Measurements from ENCODE around the gene SLC33A1.
"Not testable (repeated sequence)": the region's sequence is repeated elsewhere in the genome, so short reads cannot be mapped to it uniquely, and the experiment has no call there.

The SLC33A1 gene

DNA sequence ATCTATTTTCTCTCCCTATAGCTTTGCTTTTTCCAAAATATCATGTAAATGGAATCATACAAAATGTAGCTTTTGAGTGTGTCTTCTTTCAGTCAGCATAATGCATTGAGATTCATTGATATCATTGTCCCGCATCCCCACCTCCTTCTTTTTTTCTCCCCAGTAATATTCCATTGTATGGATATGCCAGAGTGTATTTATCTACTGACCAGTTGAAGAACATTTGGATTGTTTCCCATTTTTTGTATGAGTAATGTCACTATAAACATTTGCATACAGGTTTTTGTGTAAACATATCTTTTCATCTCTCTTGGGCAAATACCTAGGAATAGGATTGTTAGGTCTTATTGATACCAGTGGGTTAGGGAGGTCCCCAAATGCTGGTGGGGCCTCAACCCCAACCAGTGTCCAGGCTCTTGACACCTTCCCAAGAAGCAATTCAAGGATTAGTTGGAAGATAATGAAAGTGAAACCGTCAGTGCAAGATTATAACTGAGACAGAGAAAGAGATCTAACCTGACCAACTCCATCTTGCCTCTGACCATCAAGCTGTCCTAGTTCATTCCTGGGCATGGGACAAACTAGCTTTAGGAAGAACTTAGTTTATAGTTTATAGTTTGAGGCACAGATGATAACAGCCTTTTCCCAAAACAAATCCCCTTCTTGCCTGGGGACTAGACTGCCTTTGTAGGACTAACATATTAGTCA lies 7.4 kb upstream of the SLC33A1 start:
- no peak overlapping the region for H3K4me3 ChIP-seq (replicated peaks; ENCODE audit: low read depth, low read length)
- no peak for DNase-seq (ENCODE audit: extremely low read depth, low read depth)
- TF ChIP-seq CTCF (IDR thresholded peaks at IDR 0.05; ENCODE audit: low read depth, low read length, missing control alignments) = no peak

DNA sequence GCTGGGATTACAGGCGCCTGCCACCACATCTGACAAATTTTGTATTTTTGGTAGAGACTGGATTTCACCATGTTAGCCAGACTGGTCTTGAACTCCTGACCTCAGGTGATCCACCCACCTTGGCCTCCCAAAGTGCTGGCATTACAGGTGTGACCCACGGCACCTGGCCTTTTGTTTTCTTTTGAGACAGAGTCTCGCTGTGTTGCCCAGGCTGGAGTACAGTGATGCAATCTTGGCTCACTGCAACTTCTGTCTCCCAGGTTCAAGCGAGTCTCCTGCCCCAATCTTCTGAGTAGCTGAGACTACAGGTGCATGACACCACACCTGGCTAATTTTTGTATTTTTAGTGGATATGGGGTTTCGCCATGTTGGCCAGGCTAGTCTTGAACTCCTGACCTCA lies 6.2 kb upstream of the SLC33A1 start:
- DNase-seq (ENCODE audit: extremely low read depth, low read depth); H3K4me3 ChIP-seq (replicated peaks; ENCODE audit: low read depth, low read length): not testable (repeated sequence)

- TF ChIP-seq CTCF (IDR thresholded peaks at IDR 0.05; ENCODE audit: low read depth, low read length, missing control alignments) = peak; percentile 15
- H3K4me3 ChIP-seq (replicated peaks; ENCODE audit: low read depth, low read length) = no peak overlapping the region
- DNase-seq (ENCODE audit: extremely low read depth, low read depth) = no peak
Measured at GRCh38 chr3:155859859-155860258, 5.6 kb upstream of the SLC33A1 start.

- no peak for DNase-seq (ENCODE audit: extremely low read depth, low read depth)
- no peak for TF ChIP-seq CTCF (IDR thresholded peaks at IDR 0.05; ENCODE audit: low read depth, low read length, missing control alignments)
- peak overlapping the region; percentile 70 for H3K4me3 ChIP-seq (replicated peaks; ENCODE audit: low read depth, low read length)
Measured at GRCh38 chr3:155853214-155854140, 750 bp downstream of the SLC33A1 start.

- no peak for DNase-seq (ENCODE audit: extremely low read depth, low read depth)
- H3K4me3 ChIP-seq (replicated peaks; ENCODE audit: low read depth, low read length) = peak overlapping the region; percentile 70
- no peak for TF ChIP-seq CTCF (IDR thresholded peaks at IDR 0.05; ENCODE audit: low read depth, low read length, missing control alignments)
Measured at GRCh38 chr3:155852341-155852740, 1.9 kb downstream of the SLC33A1 start.

GRCh38 chr3:155849404-155849803 lies 4.8 kb downstream of the SLC33A1 start:
- H3K4me3 ChIP-seq (replicated peaks; ENCODE audit: low read depth, low read length); DNase-seq (ENCODE audit: extremely low read depth, low read depth): not testable (repeated sequence)

- TF ChIP-seq CTCF (IDR thresholded peaks at IDR 0.05; ENCODE audit: low read depth, low read length, missing control alignments) = no peak
- no peak for DNase-seq (ENCODE audit: extremely low read depth, low read depth)
- H3K4me3 ChIP-seq (replicated peaks; ENCODE audit: low read depth, low read length) = no peak overlapping the region
Measured at GRCh38 chr3:155847993-155848392, 6.2 kb downstream of the SLC33A1 start.
